K562 (cell line): Measurements from ENCODE around the gene RAB7A. TPM values are rescaled to one million over a fixed set of nuclear protein-coding genes. Genes with fewer than 3 reads are reported as not detected.

ENCODE experiments used
- HOXB6 ChIP-seq: fragments of 250-450 bp; sonication (Bioruptor Pico); IDR thresholded peaks from 2 replicates; pipeline ENCODE4 v1.5.1; 2022; ENCODE audit warnings: mild to moderate bottlenecking, borderline replicate concordance
- MBD1 ChIP-seq: fragments of 250-450 bp; sonication (Bioruptor Pico); IDR thresholded peaks from 2 replicates; pipeline ENCODE4 v1.8.0; 2022; ENCODE audit warnings: inconsistent platforms
- NELFE ChIP-seq: IDR thresholded peaks from 2 replicates; pipeline ENCODE4 v1.6.1; 2011; ENCODE audit warnings: mild to moderate bottlenecking; ENCODE audit not compliant: insufficient read depth, insufficient read length
- NFIX ChIP-seq: fragments of 250-450 bp; sonication (Bioruptor Pico); IDR thresholded peaks from 2 replicates; pipeline ENCODE4 v1.4.0; 2020; ENCODE audit warnings: low read depth, mild to moderate bottlenecking, moderate library complexity
- OTX1 ChIP-seq: fragments of 450-650 bp; formaldehyde crosslinking; IDR thresholded peaks from 2 replicates; pipeline ENCODE4 v1.4.0; 2022; ENCODE audit warnings: mild to moderate bottlenecking
- SIRT6 ChIP-seq: IDR thresholded peaks from one replicate; pipeline ENCODE4 v1.6.1; 2012; ENCODE audit warnings: low read depth, mild to moderate bottlenecking, control low read depth, inconsistent platforms, low read length, moderate library complexity
- SREBF1 ChIP-seq: fragments of 150-350 bp; IDR thresholded peaks from 2 replicates; pipeline ENCODE4 v1.6.1; 2014; ENCODE audit warnings: antibody characterized with exemption, low read depth, low read length, borderline replicate concordance
- SRSF1 ChIP-seq: fragments of 200-400 bp; formaldehyde crosslinking; IDR thresholded peaks from 2 replicates; pipeline ENCODE4 v1.6.1; 2017; ENCODE audit warnings: mild to moderate bottlenecking, low read depth, low read length, moderate library complexity
- TAF9B ChIP-seq: fragments of 450-650 bp; IDR thresholded peaks from 2 replicates; pipeline ENCODE4 v1.6.1; 2018; ENCODE audit warnings: mild to moderate bottlenecking; ENCODE audit not compliant: partially characterized antibody
- TCF15 ChIP-seq: fragments of 250-450 bp; sonication (Bioruptor Pico); IDR thresholded peaks from 2 replicates; pipeline ENCODE4 v1.8.0; 2022; ENCODE audit warnings: moderate library complexity, mild to moderate bottlenecking, inconsistent platforms
- ZFP91 ChIP-seq: sonication (generic); formaldehyde crosslinking; IDR thresholded peaks from 2 replicates; pipeline ENCODE4 v1.8.0; 2022; ENCODE audit warnings: mild to moderate bottlenecking, missing genetic modification reagents
- ZKSCAN1 ChIP-seq: fragments of 150-350 bp; IDR thresholded peaks from 2 replicates; pipeline ENCODE4 v1.6.1; 2016; ENCODE audit warnings: low read depth, low read length
- polyA plus RNA-seq, 8 experiments: library from polyadenylated mRNA; depleted of rRNA in 4 of 8; stranded (reverse) in 5 of 8; unstranded in 3 of 8; fragments of >200 nt; fragmentation: Nextera tagmentation in 2 of 8; fragmentation: Illumina TruSeq in 1 of 8; extraction: Ambion mirVana in 2 of 8; extraction: Trizol in 1 of 8; gene quantifications; 2 replicates each; pipeline versions ENCODE4 v1.2.1 to v1.2.3, GENCODE V29; 2011 to 2014; ENCODE audit warnings: inconsistent platforms in 1 of 8, missing spikeins in 1 of 8
- total RNA-seq, 7 experiments: library from RNA; depleted of rRNA in 6 of 7; stranded (reverse); fragments of >200 nt in 6 of 7; fragmentation: Illumina TruSeq in 2 of 7; extraction: Trizol in 2 of 7; gene quantifications; 2 replicates each; pipeline versions ENCODE4 v1.2.1 to v1.2.3, GENCODE V29; 2011 to 2021; ENCODE audit warnings: low replicate concordance in 1 of 7

RAB7A gene
- total and polyA plus RNA-seq, 9 of the 15 experiments (the other 6 are each of a cell fraction or from before 2014, with no cell fraction given) = 30.9 to 204 (median 72.8) TPM

GRCh38 chr3:128727485-128727884 lies 1.5 kb downstream of the RAB7A start (continued):
- TF ChIP-seq HOXB6 (CRISPR knock-in tag) = no peak
- no peak for TF ChIP-seq SREBF1
- TF ChIP-seq SRSF1 = no peak
- no peak for TF ChIP-seq TCF15 (CRISPR knock-in tag)
- no peak for TF ChIP-seq MBD1
- TF ChIP-seq ZFP91 (CRISPR knock-in tag) = no peak
- no peak for TF ChIP-seq NFIX (CRISPR knock-in tag)
- no peak for TF ChIP-seq TAF9B
- TF ChIP-seq SIRT6 = no peak
- no peak for TF ChIP-seq NELFE
- TF ChIP-seq OTX1 (CRISPR knock-in tag) = no peak
- no peak for TF ChIP-seq ZKSCAN1
